Mucosa of descending colon (tissue), 3 donors: Measurements from ENCODE around the gene FH. TPM values are rescaled to one million over a fixed set of nuclear protein-coding genes. Genes with fewer than 3 reads are reported as not detected.

Experiments used
- ATAC-seq: fragments of 200-7000 bp; cut with Tn5 transposase; one replicate; pipeline ENCODE4 v1.9.1; 2020; ENCODE audit warnings: mild to moderate bottlenecking, moderate library complexity
- DNase-seq, 3 donors: peaks; one replicate each; pipeline ENCODE4 v3.0.0-alpha.2; 2020
- H3K36me3 ChIP-seq: fragments of 200-600 bp; one replicate; pipeline ENCODE4 v1.8.0; 2021; ENCODE audit warnings: low read depth, mild to moderate bottlenecking
- H3K4me1 ChIP-seq: fragments of 200-600 bp; one replicate; pipeline ENCODE4 v1.8.0; 2021; ENCODE audit warnings: low read depth, mild to moderate bottlenecking
- H3K4me3 ChIP-seq: fragments of 200-600 bp; one replicate; pipeline ENCODE4 v1.8.0; 2021; ENCODE audit warnings: mild to moderate bottlenecking
- H3K9me3 ChIP-seq: fragments of 200-600 bp; one replicate; pipeline ENCODE4 v1.8.0; 2021; ENCODE audit warnings: mild to moderate bottlenecking
- intact Hi-C, 2 donors: fragments of 100-400 bp; cut with DNase I in 1 of 2; cut with micrococcal nuclease in 1 of 2; formaldehyde crosslinking; loops; one replicate each; pipeline versions ENCODE4 v1.11.0 to v1.11.1; 2022; cut with DNase I, micrococcal nuclease
- total RNA-seq, 3 donors: library from RNA; stranded (reverse); fragmentation: NEBNext Ultra II Directional in 2 of 3; extraction: Animal tissue kit (Norgen Biotek cat#: 25700) in 2 of 3; gene quantifications; one replicate each; pipeline versions ENCODE4 v1.2.1 to v1.2.4, GENCODE V29; 2021 to 2023
- TF ChIP-seq, protein P1 (sequence below): fragments of 200-600 bp; IDR thresholded peaks from one replicate; pipeline ENCODE4 v1.8.0; 2022; ENCODE audit warnings: antibody characterized with exemption, mild to moderate bottlenecking
- donor health status: DM: no; HTN: no; CAD: no; lungs with moderate emphysema.
- donor health status: DM: no; HTN: no; CAD: no.
- donor health status: DM: no; HTN: yes; CAD: no.

FH gene
- total RNA-seq, 3 donors from 2014 or later: 81.0 to 103 (median 96.0) TPM

DNA sequence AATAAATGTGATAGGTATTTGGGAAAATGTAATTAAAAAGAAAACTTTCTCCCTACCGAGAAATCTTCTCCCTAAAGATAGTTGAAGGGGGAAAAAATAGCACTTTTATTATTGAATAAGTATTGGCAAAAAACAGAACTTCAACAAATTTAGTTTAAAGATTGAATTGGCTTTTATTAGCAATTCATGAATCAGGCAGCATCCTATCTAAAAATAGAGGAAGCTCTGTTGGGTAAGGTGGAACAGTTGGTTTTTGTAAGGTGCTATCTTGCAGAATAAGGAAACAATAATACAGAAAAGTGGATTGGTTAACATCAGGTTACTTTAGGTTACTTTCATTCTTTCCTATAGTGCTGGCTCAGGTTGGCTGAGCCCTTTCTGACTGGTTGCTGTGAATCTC, 62.8 kb downstream of the FH start:
- ATAC-seq (no peak), DNase-seq (no peak)
- Histone ChIP-seq H3K4me1 (no peaks in the 10 kb centered on the region), H3K4me3 (no peak overlapping the region), H3K9me3 (no peaks in the 10 kb centered on the region), H3K36me3 (no peaks in the 10 kb centered on the region)
- TF ChIP-seq, protein P1, sequence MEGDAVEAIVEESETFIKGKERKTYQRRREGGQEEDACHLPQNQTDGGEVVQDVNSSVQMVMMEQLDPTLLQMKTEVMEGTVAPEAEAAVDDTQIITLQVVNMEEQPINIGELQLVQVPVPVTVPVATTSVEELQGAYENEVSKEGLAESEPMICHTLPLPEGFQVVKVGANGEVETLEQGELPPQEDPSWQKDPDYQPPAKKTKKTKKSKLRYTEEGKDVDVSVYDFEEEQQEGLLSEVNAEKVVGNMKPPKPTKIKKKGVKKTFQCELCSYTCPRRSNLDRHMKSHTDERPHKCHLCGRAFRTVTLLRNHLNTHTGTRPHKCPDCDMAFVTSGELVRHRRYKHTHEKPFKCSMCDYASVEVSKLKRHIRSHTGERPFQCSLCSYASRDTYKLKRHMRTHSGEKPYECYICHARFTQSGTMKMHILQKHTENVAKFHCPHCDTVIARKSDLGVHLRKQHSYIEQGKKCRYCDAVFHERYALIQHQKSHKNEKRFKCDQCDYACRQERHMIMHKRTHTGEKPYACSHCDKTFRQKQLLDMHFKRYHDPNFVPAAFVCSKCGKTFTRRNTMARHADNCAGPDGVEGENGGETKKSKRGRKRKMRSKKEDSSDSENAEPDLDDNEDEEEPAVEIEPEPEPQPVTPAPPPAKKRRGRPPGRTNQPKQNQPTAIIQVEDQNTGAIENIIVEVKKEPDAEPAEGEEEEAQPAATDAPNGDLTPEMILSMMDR: no peak
- intact Hi-C loops: no loop called here

- DNase-seq: no peak
- H3K4me3 ChIP-seq: no peak overlapping the region
- no peaks in the 10 kb centered on the region for H3K36me3 ChIP-seq
- ATAC-seq: no peak
- TF ChIP-seq, protein P1: no peak
- intact Hi-C loops: no loop called here
- no peaks in the 10 kb centered on the region for H3K4me1 ChIP-seq
- no peaks in the 10 kb centered on the region for H3K9me3 ChIP-seq
These were observed 65.8 kb downstream of the FH start for GRCh38 chr1:241453732-241454131.

- ATAC-seq (no peak), DNase-seq (no peak)
- Histone ChIP-seq H3K4me1 (no peaks in the 10 kb centered on the region), H3K9me3 (no peaks in the 10 kb centered on the region), H3K4me3 (no peak overlapping the region), H3K36me3 (no peaks in the 10 kb centered on the region)
- TF ChIP-seq, protein P1: no peak
- intact Hi-C loops: no loop called here
These were observed 67.6 kb downstream of the FH start for GRCh38 chr1:241451956-241452355.

Other genes starting within 250 kb of the FH start
- gene RGS7, start 162.6 kb downstream of the FH start, total RNA-seq: under 1 TPM in 1 of 3 donors, not detected in 2; 0.51 TPM
- gene KMO, start 12.6 kb upstream of the FH start, total RNA-seq: under 1 TPM; 0.17 to 0.84 (median 0.82) TPM
- 10 to 100 TPM in 1 of 3 donors, 1 to 10 TPM in 2; 8.5 to 16.7 (median 9.8) TPM for gene CHML, start 120.6 kb upstream of the FH start, total RNA-seq
- gene OPN3, start 120.6 kb upstream of the FH start, total RNA-seq: 10 to 100 TPM; 27.4 to 77.6 (median 29.0) TPM
- gene WDR64, start 132.5 kb upstream of the FH start, total RNA-seq: under 1 TPM in 1 of 3 donors, not detected in 2; 0.25 TPM